GM23338 (cell line): ENCODE data around the gene MCC. TPM values are rescaled to one million over a fixed set of nuclear protein-coding genes. Genes with fewer than 3 reads are reported as not detected.

ENCODE experiments used
- ATAC-seq: fragments of 200-7000 bp; cut with Tn5 transposase; 3 replicates; pipeline ENCODE4 v1.9.1; 2020
- DNase-seq: peaks from one replicate; pipeline ENCODE4 v3.0.0-alpha.2; 2015; ENCODE audit warnings: low spot score
- H2AFZ ChIP-seq: fragments of 200-600 bp; sonication (generic); 2 replicates; pipeline ENCODE4 v1.8.0; 2016; ENCODE audit warnings: antibody characterized with exemption, mild to moderate bottlenecking, moderate library complexity
- H3F3A ChIP-seq: fragments of 200-600 bp; sonication (generic); replicated peaks from 2 replicates; pipeline ENCODE4 v1.8.0; 2017; ENCODE audit warnings: antibody characterized with exemption, mixed run types, low read depth
- H3K27ac ChIP-seq: fragments of 200-600 bp; sonication (generic); 2 replicates; pipeline ENCODE4 v1.6.1; 2016; ENCODE audit warnings: low read depth
- H3K27me3 ChIP-seq: fragments of 200-600 bp; sonication (generic); 2 replicates; pipeline ENCODE4 v1.8.0; 2016; ENCODE audit warnings: mild to moderate bottlenecking, mixed run types, moderate library complexity; ENCODE audit not compliant: insufficient read depth
- H3K36me3 ChIP-seq: fragments of 200-600 bp; sonication (generic); 2 replicates; pipeline ENCODE4 v1.8.0; 2016; ENCODE audit warnings: mild to moderate bottlenecking; ENCODE audit not compliant: insufficient read depth
- H3K4me1 ChIP-seq: fragments of 200-600 bp; sonication (generic); 2 replicates; pipeline ENCODE4 v1.8.0; 2016; ENCODE audit warnings: mild to moderate bottlenecking, moderate library complexity; ENCODE audit not compliant: insufficient read depth
- H3K4me2 ChIP-seq: fragments of 200-600 bp; sonication (generic); 2 replicates; pipeline ENCODE4 v1.7.1; 2017; ENCODE audit warnings: mixed run types
- H3K4me3 ChIP-seq: fragments of 200-600 bp; sonication (generic); 2 replicates; pipeline ENCODE4 v1.6.1; 2016; ENCODE audit warnings: mixed run types
- H3K79me2 ChIP-seq: fragments of 200-600 bp; sonication (generic); replicated peaks from 2 replicates; pipeline ENCODE4 v1.8.0; 2017; ENCODE audit warnings: mild to moderate bottlenecking; ENCODE audit not compliant: insufficient read depth
- H3K9me2 ChIP-seq: fragments of 200-600 bp; sonication (generic); 2 replicates; pipeline ENCODE4 v1.8.0; 2017; ENCODE audit not compliant: insufficient read depth
- H4K20me1 ChIP-seq: fragments of 200-600 bp; sonication (generic); replicated peaks from 2 replicates; pipeline ENCODE4 v1.8.0; 2017; ENCODE audit warnings: mild to moderate bottlenecking; ENCODE audit not compliant: insufficient read depth
- H3K27ac Mint-ChIP-seq: 2 replicates; pipeline ENCODE4 v1.8.0; 2020; ENCODE audit warnings: inconsistent platforms, mild to moderate bottlenecking, moderate library complexity, mixed read lengths
- H3K27me3 Mint-ChIP-seq: 3 replicates; pipeline ENCODE4 v1.8.0; 2022; ENCODE audit warnings: low read depth, mild to moderate bottlenecking, moderate library complexity, mixed read lengths, inconsistent platforms; ENCODE audit not compliant: insufficient read depth, poor library complexity
- H3K36me3 Mint-ChIP-seq: 3 replicates; pipeline ENCODE4 v1.8.0; 2021; ENCODE audit warnings: low read depth, mild to moderate bottlenecking, inconsistent platforms, moderate library complexity, mixed read lengths
- H3K4me1 Mint-ChIP-seq: 3 replicates; pipeline ENCODE4 v1.8.0; 2020; ENCODE audit warnings: mild to moderate bottlenecking, inconsistent platforms, mixed read lengths
- H3K4me3 Mint-ChIP-seq: 3 replicates; pipeline ENCODE4 v1.8.0; 2021; ENCODE audit warnings: moderate library complexity, mild to moderate bottlenecking, inconsistent platforms, mixed read lengths
- H3K9me3 Mint-ChIP-seq: 3 replicates; pipeline ENCODE4 v1.8.0; 2020; ENCODE audit warnings: moderate library complexity, mild to moderate bottlenecking, inconsistent platforms, mixed read lengths
- NANOG ChIP-seq: IDR thresholded peaks from 2 replicates; pipeline ENCODE4 v1.6.1; 2016; ENCODE audit warnings: antibody characterized with exemption, borderline replicate concordance
- POLR2AphosphoS5 ChIP-seq: IDR thresholded peaks from 2 replicates; pipeline ENCODE4 v1.6.1; 2016; ENCODE audit warnings: antibody characterized with exemption, low read depth
- ZNF114 ChIP-seq: fragments of 250-450 bp; sonication (Bioruptor Pico); IDR thresholded peaks from 2 replicates; pipeline ENCODE4 v1.5.0; 2020; ENCODE audit warnings: mild to moderate bottlenecking, moderate library complexity
- ZNF331 ChIP-seq: fragments of 250-450 bp; sonication (Bioruptor Pico); IDR thresholded peaks from 2 replicates; pipeline ENCODE4 v1.5.0; 2020; ENCODE audit warnings: low read depth, mild to moderate bottlenecking, moderate library complexity
- polyA plus RNA-seq: library from polyadenylated mRNA; unstranded; fragments of >200 nt; fragmentation: Nextera tagmentation; extraction: Ambion mirVana; gene quantifications from 2 replicates; pipeline ENCODE4 v1.2.1, GENCODE V29; 2016
- total RNA-seq: library from RNA; depleted of rRNA; stranded (reverse); fragments of >200 nt; shearing (Covaris generic); gene quantifications from 2 replicates; pipeline ENCODE4 v1.2.3, GENCODE V29; 2014
- TF ChIP-seq, protein P1 (sequence below), 2 experiments: fragments of 200-600 bp in 1 of 2; sonication (generic) in 1 of 2; conservative IDR thresholded peaks; 2 replicates each; pipeline versions ENCODE4 v1.5.1 to v1.6.1; 2016 to 2017; ENCODE audit warnings: antibody characterized with exemption in 2 of 2, low read depth in 2 of 2, mild to moderate bottlenecking in 2 of 2, moderate library complexity in 1 of 2

MCC gene
- total and polyA plus RNA-seq, 2 experiments from 2014 or later, result 3.8 to 10.1 TPM

GRCh38 chr5:113217619-113218184 lies 270.6 kb downstream of the MCC start:
- H3K4me1 Mint-ChIP-seq, result peaks cover 50% of the 10 kb centered on the region

GRCh38 chr5:113216545-113216944 lies 271.7 kb downstream of the MCC start:
- no peaks in the 10 kb centered on the region for H3K9me2 ChIP-seq
- H3K36me3 Mint-ChIP-seq, result no peaks in the 10 kb centered on the region; the same call in 2 of the 3 replicates

More at GRCh38 chr5:113217619-113218184, 270.6 kb downstream of the MCC start:
- no peaks in the 10 kb centered on the region for H3K79me2 ChIP-seq
- no peak overlapping the region for H2AFZ ChIP-seq
- no peaks in the 10 kb centered on the region; the same call in 1 of the 3 replicates for H3K36me3 Mint-ChIP-seq
- H3K27me3 ChIP-seq, result no peaks in the 10 kb centered on the region
- no peaks in the 10 kb centered on the region for H3K9me2 ChIP-seq
- H3K36me3 ChIP-seq, result no peaks in the 10 kb centered on the region
- no peak overlapping the region for H3K4me3 Mint-ChIP-seq
- H3K27me3 Mint-ChIP-seq, result peaks cover 7% of the 10 kb centered on the region
- H3K27ac ChIP-seq, result no peak overlapping the region
- ATAC-seq, result peak; percentile 10; the same call in 2 of the 3 replicates
- no peaks in the 10 kb centered on the region for H3F3A ChIP-seq
- 0 out of 2 replicates have a peak overlapping the region, but pooled peaks have one; percentile 7 for H3K27ac Mint-ChIP-seq
- peak overlapping the region; percentile 35; the same call in 1 of the 2 replicates for H3K4me2 ChIP-seq
- TF ChIP-seq ZNF114 (CRISPR knock-in tag) (no peak), ZNF331 (CRISPR knock-in tag) (no peak)
- TF ChIP-seq, protein P1, sequence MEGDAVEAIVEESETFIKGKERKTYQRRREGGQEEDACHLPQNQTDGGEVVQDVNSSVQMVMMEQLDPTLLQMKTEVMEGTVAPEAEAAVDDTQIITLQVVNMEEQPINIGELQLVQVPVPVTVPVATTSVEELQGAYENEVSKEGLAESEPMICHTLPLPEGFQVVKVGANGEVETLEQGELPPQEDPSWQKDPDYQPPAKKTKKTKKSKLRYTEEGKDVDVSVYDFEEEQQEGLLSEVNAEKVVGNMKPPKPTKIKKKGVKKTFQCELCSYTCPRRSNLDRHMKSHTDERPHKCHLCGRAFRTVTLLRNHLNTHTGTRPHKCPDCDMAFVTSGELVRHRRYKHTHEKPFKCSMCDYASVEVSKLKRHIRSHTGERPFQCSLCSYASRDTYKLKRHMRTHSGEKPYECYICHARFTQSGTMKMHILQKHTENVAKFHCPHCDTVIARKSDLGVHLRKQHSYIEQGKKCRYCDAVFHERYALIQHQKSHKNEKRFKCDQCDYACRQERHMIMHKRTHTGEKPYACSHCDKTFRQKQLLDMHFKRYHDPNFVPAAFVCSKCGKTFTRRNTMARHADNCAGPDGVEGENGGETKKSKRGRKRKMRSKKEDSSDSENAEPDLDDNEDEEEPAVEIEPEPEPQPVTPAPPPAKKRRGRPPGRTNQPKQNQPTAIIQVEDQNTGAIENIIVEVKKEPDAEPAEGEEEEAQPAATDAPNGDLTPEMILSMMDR (conservative IDR thresholded peaks at IDR 0.05; ENCODE audit: low read depth in 2 of 2), result no peak
- DNase-seq, result no peak
- H3K4me1 ChIP-seq, result peaks cover 65% of the 10 kb centered on the region
- peaks cover 5% of the 10 kb centered on the region; the same call in 2 of the 3 replicates for H3K9me3 Mint-ChIP-seq
- H3K4me3 ChIP-seq, result no peak overlapping the region
- H4K20me1 ChIP-seq, result no peaks in the 10 kb centered on the region

DNA sequence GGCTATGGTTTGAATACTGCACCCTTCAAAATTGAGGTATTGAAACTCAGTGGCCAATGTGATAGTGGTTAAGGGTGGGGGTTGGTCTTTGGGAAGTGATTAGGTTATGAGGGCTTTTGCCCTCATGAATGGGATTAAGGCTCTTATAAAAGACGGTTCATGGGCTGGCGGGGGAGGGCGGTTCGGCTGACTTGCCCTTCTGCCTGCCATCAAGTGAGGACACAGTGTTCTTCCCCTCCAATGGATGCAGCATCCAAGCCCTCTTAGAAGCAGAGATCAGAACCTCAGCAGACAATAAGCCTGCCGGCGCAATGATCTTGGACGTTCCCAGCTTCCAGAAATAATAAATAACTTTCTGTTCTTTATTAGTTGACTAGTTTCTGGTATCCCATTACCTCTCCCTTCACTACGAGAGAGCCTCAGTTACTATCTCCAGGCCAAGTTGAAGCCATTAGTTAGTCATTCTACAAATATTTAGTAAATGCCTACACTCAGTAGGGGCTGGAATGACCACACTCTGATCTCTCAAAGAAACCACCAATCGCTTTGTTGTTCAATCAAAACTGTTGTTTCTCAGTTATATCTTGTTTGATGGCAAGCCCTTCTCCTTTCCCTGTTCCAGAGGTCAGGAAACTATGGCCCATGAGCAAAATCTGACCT lies 272.7 kb downstream of the MCC start:
- peaks cover 3% of the 10 kb centered on the region for H3K27me3 Mint-ChIP-seq
- ATAC-seq, result no peak
- Histone ChIP-seq H3F3A (no peaks in the 10 kb centered on the region), H2AFZ (no peak overlapping the region), H3K79me2 (no peaks in the 10 kb centered on the region), H3K27me3 (no peaks in the 10 kb centered on the region), H3K36me3 (no peaks in the 10 kb centered on the region), H4K20me1 (no peaks in the 10 kb centered on the region), H3K27ac (no peak overlapping the region), H3K4me2 (no peak overlapping the region), H3K9me2 (no peaks in the 10 kb centered on the region; the same call in 1 of the 2 replicates), H3K4me3 (no peak overlapping the region), H3K4me1 (peaks cover 54% of the 10 kb centered on the region)
- H3K4me3 Mint-ChIP-seq, result no peak overlapping the region
- no peaks in the 10 kb centered on the region for H3K9me3 Mint-ChIP-seq
- peaks cover 31% of the 10 kb centered on the region for H3K4me1 Mint-ChIP-seq
- no peak for DNase-seq
- no peak overlapping the region for H3K27ac Mint-ChIP-seq
- no peaks in the 10 kb centered on the region; the same call in 2 of the 3 replicates for H3K36me3 Mint-ChIP-seq
- no peak for TF ChIP-seq NANOG
- TF ChIP-seq, protein P1 (conservative IDR thresholded peaks at IDR 0.05; ENCODE audit: low read depth in 2 of 2), result no peak
- no peak for TF ChIP-seq POLR2AphosphoS5

More at GRCh38 chr5:113216545-113216944, 271.7 kb downstream of the MCC start:
- Histone ChIP-seq H3K27ac (no peak overlapping the region), H4K20me1 (no peaks in the 10 kb centered on the region), H3K36me3 (no peaks in the 10 kb centered on the region), H3K4me2 (no peak overlapping the region), H3F3A (no peaks in the 10 kb centered on the region), H3K27me3 (no peaks in the 10 kb centered on the region), H3K79me2 (no peaks in the 10 kb centered on the region), H2AFZ (no peak overlapping the region), H3K4me3 (no peak overlapping the region), H3K4me1 (peaks cover 63% of the 10 kb centered on the region)
- Mint-ChIP-seq H3K9me3 (peaks cover 3% of the 10 kb centered on the region; the same call in 1 of the 3 replicates), H3K4me3 (no peak overlapping the region), H3K27me3 (peaks cover 7% of the 10 kb centered on the region), H3K27ac (no peak overlapping the region), H3K4me1 (peaks cover 40% of the 10 kb centered on the region)
- ATAC-seq (no peak), DNase-seq (no peak)
- TF ChIP-seq ZNF331 (CRISPR knock-in tag) (no peak), ZNF114 (CRISPR knock-in tag) (no peak), POLR2AphosphoS5 (no peak)
